OCI-LY7 (cell line): ENCODE results near the gene KCNQ5. TPM values are rescaled to one million over a fixed set of nuclear protein-coding genes. Genes with fewer than 3 reads are reported as not detected.

Experiments
- BruUV-seq: library from RNA; stranded (reverse); fragments of 400-500 nt; replicated peaks from 2 replicates; lab custom pipeline; 2021; lab: Mats Ljungman, UMichigan
- CTCF ChIA-PET: fragments of 300-600 bp; sonication (Branson Sonifier 250); formaldehyde crosslinking; loops from one replicate; lab custom pipeline; 2022; ENCODE audit warnings: antibody characterized with exemption; ENCODE audit not compliant: unreplicated experiment; lab: Charles Lee
- POLR2A ChIA-PET: fragments of 300-600 bp; sonication (Branson Sonifier 250); formaldehyde crosslinking; loops from one replicate; lab custom pipeline; 2022; ENCODE audit warnings: antibody characterized with exemption; lab: Charles Lee
- DNase-seq: peaks from one replicate; pipeline ENCODE4 v3.0.0-alpha.2; 2015; ENCODE audit warnings: low spot score
- H2AFZ ChIP-seq: fragments of 200-600 bp; sonication (generic), shearing (Covaris generic); 2 replicates; pipeline ENCODE4 v1.6.1; 2014; ENCODE audit warnings: mild to moderate bottlenecking, antibody characterized with exemption, low read length, moderate library complexity
- H3K27ac ChIP-seq: fragments of 200-600 bp; sonication (generic); 2 replicates; pipeline ENCODE4 v1.5.1; 2014; ENCODE audit warnings: mixed run types, low read depth, mild to moderate bottlenecking, moderate library complexity, low read length, inconsistent platforms; ENCODE audit not compliant: poor library complexity, severe bottlenecking
- H3K36me3 ChIP-seq: fragments of 200-600 bp; sonication (generic); 2 replicates; pipeline ENCODE4 v1.6.1; 2014; ENCODE audit warnings: mild to moderate bottlenecking, antibody characterized with exemption, low read length, moderate library complexity, mixed read lengths; ENCODE audit not compliant: insufficient read depth
- H3K4me1 ChIP-seq: fragments of 200-600 bp; sonication (generic); 2 replicates; pipeline ENCODE4 v1.5.1; 2014; ENCODE audit warnings: mild to moderate bottlenecking, low read length; ENCODE audit not compliant: insufficient read depth, poor library complexity, severe bottlenecking
- H3K4me2 ChIP-seq: fragments of 200-600 bp; sonication (generic); 2 replicates; pipeline ENCODE4 v1.6.1; 2014; ENCODE audit warnings: mild to moderate bottlenecking, low read length
- H3K4me3 ChIP-seq: fragments of 200-600 bp; sonication (generic); 2 replicates; pipeline ENCODE4 v1.5.1; 2014; ENCODE audit warnings: mild to moderate bottlenecking, low read depth, low read length; ENCODE audit not compliant: poor library complexity, severe bottlenecking
- H3K79me2 ChIP-seq: fragments of 200-600 bp; sonication (generic); 2 replicates; pipeline ENCODE4 v1.6.1; 2016; ENCODE audit warnings: low read depth, mild to moderate bottlenecking, low read length, moderate library complexity, mixed read lengths; ENCODE audit not compliant: insufficient read depth
- H3K9me2 ChIP-seq: fragments of 200-600 bp; sonication (generic); 2 replicates; pipeline ENCODE4 v1.6.1; 2016; ENCODE audit warnings: mild to moderate bottlenecking, low read length, mixed read lengths; ENCODE audit not compliant: insufficient read depth
- H3K9me3 ChIP-seq: fragments of 200-600 bp; sonication (generic); 2 replicates; pipeline ENCODE4 v1.6.1; 2014; ENCODE audit warnings: mild to moderate bottlenecking, mixed run types, low read length, mixed read lengths
- H4K20me1 ChIP-seq: fragments of 200-600 bp; sonication (generic); 2 replicates; pipeline ENCODE4 v1.6.1; 2014; ENCODE audit warnings: mild to moderate bottlenecking, antibody characterized with exemption, low read length, moderate library complexity, mixed read lengths; ENCODE audit not compliant: insufficient read depth
- CTCF ChIP-seq: fragments of 200-600 bp; sonication (generic); conservative IDR thresholded peaks from 2 replicates; pipeline ENCODE4 v1.5.1; 2014; ENCODE audit warnings: mild to moderate bottlenecking, antibody characterized with exemption, low read length, moderate library complexity, mixed read lengths
- EZH2phosphoT487 ChIP-seq: fragments of 200-600 bp; sonication (generic); IDR thresholded peaks from 2 replicates; pipeline ENCODE4 v1.6.1; 2018; ENCODE audit warnings: low read depth, borderline replicate concordance, mild to moderate bottlenecking, mixed run types, antibody characterized with exemption, low read length, moderate library complexity, mixed read lengths
- intact Hi-C: fragments of 100-400 bp; cut with micrococcal nuclease; formaldehyde crosslinking; loops from one replicate; pipeline ENCODE4 v1.10.0; 2022; ENCODE audit not compliant: unreplicated experiment
- total RNA-seq, 2 experiments: library from RNA; depleted of rRNA in 1 of 2; stranded (reverse); fragments of >200 nt in 1 of 2; shearing (Covaris generic) in 1 of 2; gene quantifications; 2 replicates each; pipeline ENCODE4 v1.2.3, GENCODE V29; 2014 to 2022

KCNQ5 gene
- total RNA-seq, 2 experiments from 2014 or later: 26.1 to 29.7 TPM

- no peak overlapping the region for H2AFZ ChIP-seq
- no peak overlapping the region for H3K27ac ChIP-seq
- peaks cover 7% of the 10 kb centered on the region for H3K9me3 ChIP-seq
- ChIA-PET CTCF (no interaction called here), POLR2A (no interaction called here)
- no peaks in the 10 kb centered on the region for H3K4me1 ChIP-seq
- no peaks in the 10 kb centered on the region for H3K9me2 ChIP-seq
- no peak overlapping the region for H3K4me2 ChIP-seq
- peaks cover 22% of the 10 kb centered on the region for H3K36me3 ChIP-seq
- no TSS peak for BruUV-seq
- no peaks in the 10 kb centered on the region for H3K79me2 ChIP-seq
- intact Hi-C loops: no loop called here
- H3K4me3 ChIP-seq: no peak overlapping the region
- no peak for TF ChIP-seq CTCF
- no peak for TF ChIP-seq EZH2phosphoT487
- H4K20me1 ChIP-seq: no peaks in the 10 kb centered on the region
- DNase-seq: no peak
Observed at GRCh38 chr6:73003302-73003701, 381.4 kb downstream of the KCNQ5 start.

GRCh38 chr6:73004231-73004630, 382.4 kb downstream of the KCNQ5 start:
- POLR2A ChIA-PET: no interaction called here
- Histone ChIP-seq H4K20me1 (no peaks in the 10 kb centered on the region), H3K79me2 (no peaks in the 10 kb centered on the region), H3K27ac (no peak overlapping the region), H3K4me3 (no peak overlapping the region), H2AFZ (no peak overlapping the region), H3K4me1 (no peaks in the 10 kb centered on the region), H3K9me3 (peaks cover 7% of the 10 kb centered on the region), H3K4me2 (no peak overlapping the region), H3K9me2 (no peaks in the 10 kb centered on the region), H3K36me3 (peaks cover 29% of the 10 kb centered on the region)
- no peak for TF ChIP-seq EZH2phosphoT487
- TF ChIP-seq CTCF: no peak
- no TSS peak for BruUV-seq
- no peak for DNase-seq
- CTCF ChIA-PET: no interaction called here
- intact Hi-C loops: no loop called here

GRCh38 chr6:73004861-73005260, 383.0 kb downstream of the KCNQ5 start:
- Histone ChIP-seq H3K79me2 (no peaks in the 10 kb centered on the region), H3K27ac (no peak overlapping the region), H3K36me3 (peaks cover 35% of the 10 kb centered on the region), H4K20me1 (no peaks in the 10 kb centered on the region), H2AFZ (no peak overlapping the region), H3K4me1 (no peaks in the 10 kb centered on the region), H3K9me3 (peaks cover 7% of the 10 kb centered on the region), H3K4me3 (no peak overlapping the region), H3K9me2 (no peaks in the 10 kb centered on the region), H3K4me2 (no peak overlapping the region)
- TF ChIP-seq CTCF: no peak
- TF ChIP-seq EZH2phosphoT487: no peak
- no TSS peak for BruUV-seq
- POLR2A ChIA-PET: interaction anchor here (0.6 kb wide), 1 partner anchor 11 kb away, joined by 4 read pairs; no protein-coding TSS in a partner anchor
- intact Hi-C loops: no loop called here
- CTCF ChIA-PET: no interaction called here
- no peak for DNase-seq
